ENCODE results near the gene MEI4. TPM values are rescaled to one million over a fixed set of nuclear protein-coding genes. Genes with fewer than 3 reads are reported as not detected.

MEI4 gene
- polyA plus RNA-seq, 1 donor (not counting 4 experiments of a cell fraction or from before 2014, with no cell fraction given), result 0.01 TPM

- no peaks in the 10 kb centered on the region for H3K9me3 ChIP-seq (ENCODE audit: control insufficient read depth, low read depth, low read length)
- H3K4me3 ChIP-seq (ENCODE audit: control insufficient read depth in 2 of 3, extremely low read depth in 1 of 3, insufficient read depth in 2 of 3, low read depth in 1 of 3, low read length in 3 of 3), result no peak overlapping the region
- dilution Hi-C loops (cut with MboI; ENCODE audit: extremely low pct_ligation_motif_present, low sequenced_read_pairs), result no loop called here
- DNase-seq (ENCODE audit: low read depth, low spot score), result no peak
- no peaks in the 10 kb centered on the region for H3K9me1 ChIP-seq (ENCODE audit: control insufficient read depth, extremely low read depth, insufficient read depth, low read length)
- no peaks in the 10 kb centered on the region for H3K27me3 ChIP-seq (ENCODE audit: control insufficient read depth, extremely low read depth, insufficient read depth, low read length)
- no peak for TF ChIP-seq EZH2 (IDR thresholded peaks at IDR 0.05; ENCODE audit: low read length)
- TF ChIP-seq, protein P1, sequence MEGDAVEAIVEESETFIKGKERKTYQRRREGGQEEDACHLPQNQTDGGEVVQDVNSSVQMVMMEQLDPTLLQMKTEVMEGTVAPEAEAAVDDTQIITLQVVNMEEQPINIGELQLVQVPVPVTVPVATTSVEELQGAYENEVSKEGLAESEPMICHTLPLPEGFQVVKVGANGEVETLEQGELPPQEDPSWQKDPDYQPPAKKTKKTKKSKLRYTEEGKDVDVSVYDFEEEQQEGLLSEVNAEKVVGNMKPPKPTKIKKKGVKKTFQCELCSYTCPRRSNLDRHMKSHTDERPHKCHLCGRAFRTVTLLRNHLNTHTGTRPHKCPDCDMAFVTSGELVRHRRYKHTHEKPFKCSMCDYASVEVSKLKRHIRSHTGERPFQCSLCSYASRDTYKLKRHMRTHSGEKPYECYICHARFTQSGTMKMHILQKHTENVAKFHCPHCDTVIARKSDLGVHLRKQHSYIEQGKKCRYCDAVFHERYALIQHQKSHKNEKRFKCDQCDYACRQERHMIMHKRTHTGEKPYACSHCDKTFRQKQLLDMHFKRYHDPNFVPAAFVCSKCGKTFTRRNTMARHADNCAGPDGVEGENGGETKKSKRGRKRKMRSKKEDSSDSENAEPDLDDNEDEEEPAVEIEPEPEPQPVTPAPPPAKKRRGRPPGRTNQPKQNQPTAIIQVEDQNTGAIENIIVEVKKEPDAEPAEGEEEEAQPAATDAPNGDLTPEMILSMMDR (optimal IDR thresholded peaks at IDR 0.05 in 1 of 3, IDR thresholded peaks at IDR 0.05 in 1 of 3, conservative IDR thresholded peaks at IDR 0.05 in 1 of 3; ENCODE audit: extremely low read depth in 1 of 3, insufficient read depth in 2 of 3, low read length in 3 of 3), result no peak
- no peak for FAIRE-seq
- no peak overlapping the region for H3K4me2 ChIP-seq (ENCODE audit: control insufficient read depth, extremely low read depth, insufficient read depth, low read depth, low read length)
- no peak overlapping the region for H3K27ac ChIP-seq (ENCODE audit: control insufficient read depth, insufficient read depth, low read length)
- H3K36me3 ChIP-seq (ENCODE audit: control insufficient read depth in 2 of 2, extremely low read depth in 1 of 2, insufficient read depth in 2 of 2, low read length in 2 of 2), result no peaks in the 10 kb centered on the region
- H3K4me1 ChIP-seq (ENCODE audit: control insufficient read depth, extremely low read depth, insufficient read depth, low read length), result no peaks in the 10 kb centered on the region
- no peaks in the 10 kb centered on the region for H3K79me2 ChIP-seq (ENCODE audit: control insufficient read depth, insufficient read depth, low read length)
- no peaks in the 10 kb centered on the region for H4K20me1 ChIP-seq (ENCODE audit: control insufficient read depth, extremely low read depth, insufficient read depth, low read length)
- H2AFZ ChIP-seq (ENCODE audit: control insufficient read depth, low read length), result no peak overlapping the region
- no peak overlapping the region for H3K9ac ChIP-seq (ENCODE audit: control insufficient read depth, extremely low read depth, insufficient read depth, low read length)
Observed at GRCh38 chr6:77678048-77678447, 25.2 kb downstream of the MEI4 start.

DNA sequence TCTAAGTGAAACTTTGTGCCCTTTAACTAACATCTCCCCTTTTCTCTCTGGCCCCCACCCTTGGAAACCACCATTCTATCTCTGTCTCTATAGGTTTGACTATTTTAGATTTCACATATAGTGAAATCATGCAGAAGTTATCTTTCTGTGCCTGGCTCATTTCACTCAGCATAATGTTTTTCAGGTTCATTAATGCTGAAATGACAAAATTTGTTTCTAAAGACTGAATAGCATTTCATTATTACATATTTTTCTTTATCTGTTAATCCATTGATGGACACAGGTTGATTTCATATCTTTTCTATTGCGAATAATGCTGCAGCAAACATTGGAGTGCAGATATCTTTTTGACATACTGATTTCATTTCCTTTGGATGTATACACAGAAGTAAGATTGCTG, 30.7 kb downstream of the MEI4 start:
- Histone ChIP-seq H2AFZ (ENCODE audit: control insufficient read depth, low read length) (no peak overlapping the region), H3K9me3 (ENCODE audit: control insufficient read depth, low read depth, low read length) (no peaks in the 10 kb centered on the region), H3K4me1 (ENCODE audit: control insufficient read depth, extremely low read depth, insufficient read depth, low read length) (no peaks in the 10 kb centered on the region), H3K36me3 (ENCODE audit: control insufficient read depth in 2 of 2, extremely low read depth in 1 of 2, insufficient read depth in 2 of 2, low read length in 2 of 2) (no peaks in the 10 kb centered on the region), H3K27ac (ENCODE audit: control insufficient read depth, insufficient read depth, low read length) (no peak overlapping the region), H3K79me2 (ENCODE audit: control insufficient read depth, insufficient read depth, low read length) (no peaks in the 10 kb centered on the region), H3K9me1 (ENCODE audit: control insufficient read depth, extremely low read depth, insufficient read depth, low read length) (no peaks in the 10 kb centered on the region), H3K27me3 (ENCODE audit: control insufficient read depth, extremely low read depth, insufficient read depth, low read length) (no peaks in the 10 kb centered on the region), H3K4me3 (ENCODE audit: control insufficient read depth in 2 of 3, extremely low read depth in 1 of 3, insufficient read depth in 2 of 3, low read depth in 1 of 3, low read length in 3 of 3) (no peak overlapping the region), H3K9ac (ENCODE audit: control insufficient read depth, extremely low read depth, insufficient read depth, low read length) (no peak overlapping the region), H4K20me1 (ENCODE audit: control insufficient read depth, extremely low read depth, insufficient read depth, low read length) (no peaks in the 10 kb centered on the region), H3K4me2 (ENCODE audit: control insufficient read depth, extremely low read depth, insufficient read depth, low read depth, low read length) (no peak overlapping the region)
- no peak for DNase-seq (ENCODE audit: low read depth, low spot score)
- dilution Hi-C loops (cut with MboI; ENCODE audit: extremely low pct_ligation_motif_present, low sequenced_read_pairs), result no loop called here
- TF ChIP-seq, protein P1 (optimal IDR thresholded peaks at IDR 0.05 in 1 of 3, IDR thresholded peaks at IDR 0.05 in 1 of 3, conservative IDR thresholded peaks at IDR 0.05 in 1 of 3; ENCODE audit: extremely low read depth in 1 of 3, insufficient read depth in 2 of 3, low read length in 3 of 3), result no peak
- TF ChIP-seq EZH2 (IDR thresholded peaks at IDR 0.05; ENCODE audit: low read length), result no peak
- no peak for FAIRE-seq

All from keratinocyte (primary cell).